Caco-2 (cell line): ENCODE data around the gene TBX10. TPM values are rescaled to one million over a fixed set of nuclear protein-coding genes. Genes with fewer than 3 reads are reported as not detected.
"Not testable (repeated sequence)": the region's sequence is repeated elsewhere in the genome, so short reads cannot be mapped to it uniquely, and the experiment has no call there.

Source experiments
- BruUV-seq: library from RNA; stranded (reverse); fragments of 400-500 nt; replicated peaks from 2 replicates; lab custom pipeline; 2021; lab: Mats Ljungman, UMichigan
- CTCF ChIA-PET: fragments of 300-600 bp; sonication (Branson Sonifier 250); formaldehyde crosslinking; loops from one replicate; lab custom pipeline; 2022; ENCODE audit warnings: antibody characterized with exemption; lab: Charles Lee
- POLR2A ChIA-PET: fragments of 300-600 bp; sonication (Branson Sonifier 250); formaldehyde crosslinking; loops from one replicate; lab custom pipeline; 2022; ENCODE audit warnings: antibody characterized with exemption; lab: Charles Lee
- DNase-seq, 2 experiments: peaks; one replicate each; pipeline versions ENCODE4 v3.0.0 to v3.0.0-alpha.2; 2020 to 2022
- H3K27me3 ChIP-seq: replicated peaks from 2 replicates; pipeline ENCODE4 v1.6.0; 2011; ENCODE audit warnings: low read length; ENCODE audit not compliant: control insufficient read depth, insufficient read depth
- H3K36me3 ChIP-seq: 2 replicates; pipeline ENCODE4 v1.5.1; 2011; ENCODE audit warnings: low read length; ENCODE audit not compliant: control insufficient read depth, insufficient read depth
- H3K4me1 ChIP-seq: fragments of 250-450 bp; sonication (Bioruptor Pico); 2 replicates; pipeline ENCODE4 v1.5.1; 2020; ENCODE audit warnings: mild to moderate bottlenecking
- H3K4me3 ChIP-seq: 2 replicates; pipeline ENCODE4 v1.5.1; 2011; ENCODE audit warnings: low read depth, mild to moderate bottlenecking, control low read depth, low read length
- H3K9me3 ChIP-seq: fragments of 250-450 bp; sonication (Bioruptor Pico); 2 replicates; pipeline ENCODE4 v1.5.1; 2020; ENCODE audit warnings: mild to moderate bottlenecking, moderate library complexity
- H3K27ac Mint-ChIP-seq: one replicate; pipeline ENCODE4 v1.8.0; 2022; ENCODE audit warnings: mixed read lengths; ENCODE audit not compliant: unreplicated experiment
- H3K27me3 Mint-ChIP-seq: one replicate; pipeline ENCODE4 v1.8.0; 2022; ENCODE audit warnings: mixed read lengths; ENCODE audit not compliant: insufficient read depth, unreplicated experiment
- H3K36me3 Mint-ChIP-seq: one replicate; pipeline ENCODE4 v1.8.0; 2022; ENCODE audit warnings: mild to moderate bottlenecking, mixed read lengths; ENCODE audit not compliant: insufficient read depth, unreplicated experiment
- H3K4me1 Mint-ChIP-seq: one replicate; pipeline ENCODE4 v1.8.0; 2022; ENCODE audit warnings: low read depth, mixed read lengths; ENCODE audit not compliant: unreplicated experiment
- H3K4me3 Mint-ChIP-seq: one replicate; pipeline ENCODE4 v1.8.0; 2022; ENCODE audit warnings: mild to moderate bottlenecking, moderate library complexity, mixed read lengths; ENCODE audit not compliant: unreplicated experiment
- H3K9me3 Mint-ChIP-seq: one replicate; pipeline ENCODE4 v1.8.0; 2022; ENCODE audit warnings: mixed read lengths; ENCODE audit not compliant: unreplicated experiment
- intact Hi-C: fragments of 100-400 bp; cut with micrococcal nuclease; formaldehyde crosslinking; loops from one replicate; pipeline ENCODE4 v1.10.0; 2022; ENCODE audit not compliant: unreplicated experiment
- total RNA-seq: library from RNA; stranded (reverse); gene quantifications from 2 replicates; pipeline ENCODE4 v1.2.3, GENCODE V29; 2022
- TF ChIP-seq, protein P1 (sequence below), 2 experiments: fragments of 200-600 bp in 1 of 2; IDR thresholded peaks; 1 replicate in 1 of 2; 2 replicates in 1 of 2; pipeline versions ENCODE4 v1.5.1 to v1.8.0; 2011 to 2022; ENCODE audit warnings: antibody characterized with exemption in 1 of 2, control low read depth in 1 of 2, inconsistent platforms in 1 of 2, low read depth in 1 of 2, low read length in 1 of 2, mild to moderate bottlenecking in 1 of 2, moderate library complexity in 1 of 2; ENCODE audit not compliant: insufficient read depth in 1 of 2, severe bottlenecking in 1 of 2, unreplicated experiment in 1 of 2

Gene TBX10
- total RNA-seq, 1 experiment from 2014 or later: not detected

DNA sequence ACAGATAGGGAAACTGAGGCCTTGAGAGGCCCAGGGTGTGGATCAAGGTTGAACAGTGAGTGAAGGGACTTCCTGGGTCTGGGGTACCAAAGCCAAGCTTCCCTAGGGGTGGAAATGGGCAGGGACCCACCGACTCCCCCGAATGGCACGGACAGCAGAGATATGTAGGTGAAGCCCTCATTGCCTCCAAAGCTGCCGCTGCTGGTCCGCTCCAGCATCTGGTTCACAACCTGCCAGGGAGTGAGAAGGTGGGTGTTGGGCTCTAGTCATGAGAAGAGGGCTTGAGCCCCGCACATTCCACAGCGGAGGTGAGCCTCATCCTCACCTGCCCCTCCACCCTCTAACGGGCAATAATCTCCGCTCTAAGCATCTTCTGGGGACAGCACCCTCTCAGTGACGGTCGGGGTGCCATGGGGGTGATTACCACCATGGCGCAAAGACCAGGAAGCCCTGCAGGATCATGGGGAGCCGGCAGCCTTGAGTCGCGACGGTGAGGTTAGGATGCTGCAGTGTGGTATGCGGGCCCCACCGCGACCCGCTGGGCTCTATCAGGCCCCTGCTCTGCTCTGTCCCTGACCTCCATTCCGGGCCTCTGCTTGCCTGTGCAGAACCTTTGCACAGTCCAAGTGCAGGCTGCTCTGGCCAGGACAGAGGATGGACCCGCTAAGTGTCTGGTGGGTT is 24.1 kb upstream of the TBX10 start:
- no TSS peak for BruUV-seq

DNA sequence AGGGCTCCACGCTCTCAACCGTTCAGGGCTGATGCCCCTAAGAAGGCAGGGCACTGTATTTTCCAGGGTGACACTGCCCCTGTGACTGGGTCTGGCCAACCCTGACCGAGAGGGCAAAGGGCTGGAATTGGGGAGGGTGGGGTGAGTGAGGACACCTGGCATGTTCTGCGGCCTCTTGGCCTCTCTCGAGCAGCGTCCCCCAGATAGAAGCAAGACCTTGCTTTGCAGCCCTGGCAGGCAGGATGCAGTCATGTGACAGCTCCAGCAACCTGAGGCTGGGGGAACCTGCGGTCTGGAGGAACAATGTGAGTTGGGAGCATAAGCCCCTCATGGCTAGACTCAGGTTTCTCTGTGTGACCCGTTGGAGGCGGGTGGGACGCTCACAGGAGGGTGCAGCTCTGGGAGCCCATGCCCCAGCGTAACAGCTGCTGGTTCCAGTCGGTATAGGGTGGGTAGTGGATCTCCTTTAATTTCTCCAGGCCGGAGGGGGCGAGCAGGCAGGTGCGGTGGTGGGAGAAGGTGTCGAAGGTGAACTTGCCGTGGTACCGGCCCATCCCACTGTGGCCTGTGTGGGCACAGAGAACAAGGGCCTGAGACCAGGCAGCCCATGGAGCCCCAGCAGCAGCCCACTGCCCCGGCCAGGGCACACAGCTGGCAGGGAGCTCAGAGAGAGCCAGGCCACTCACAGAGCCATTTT is 23.4 kb upstream of the TBX10 start:
- no peaks in the 10 kb centered on the region for H3K27me3 Mint-ChIP-seq
- no peaks in the 10 kb centered on the region for H3K4me1 Mint-ChIP-seq
- Histone ChIP-seq H3K9me3 (no peaks in the 10 kb centered on the region), H3K4me1 (no peaks in the 10 kb centered on the region), H3K36me3 (no peaks in the 10 kb centered on the region), H3K4me3 (no peak overlapping the region), H3K27me3 (no peaks in the 10 kb centered on the region)
- H3K27ac Mint-ChIP-seq: no peak overlapping the region
- DNase-seq: peak in 1 of 2 experiments; percentile 41
- TF ChIP-seq, protein P1, sequence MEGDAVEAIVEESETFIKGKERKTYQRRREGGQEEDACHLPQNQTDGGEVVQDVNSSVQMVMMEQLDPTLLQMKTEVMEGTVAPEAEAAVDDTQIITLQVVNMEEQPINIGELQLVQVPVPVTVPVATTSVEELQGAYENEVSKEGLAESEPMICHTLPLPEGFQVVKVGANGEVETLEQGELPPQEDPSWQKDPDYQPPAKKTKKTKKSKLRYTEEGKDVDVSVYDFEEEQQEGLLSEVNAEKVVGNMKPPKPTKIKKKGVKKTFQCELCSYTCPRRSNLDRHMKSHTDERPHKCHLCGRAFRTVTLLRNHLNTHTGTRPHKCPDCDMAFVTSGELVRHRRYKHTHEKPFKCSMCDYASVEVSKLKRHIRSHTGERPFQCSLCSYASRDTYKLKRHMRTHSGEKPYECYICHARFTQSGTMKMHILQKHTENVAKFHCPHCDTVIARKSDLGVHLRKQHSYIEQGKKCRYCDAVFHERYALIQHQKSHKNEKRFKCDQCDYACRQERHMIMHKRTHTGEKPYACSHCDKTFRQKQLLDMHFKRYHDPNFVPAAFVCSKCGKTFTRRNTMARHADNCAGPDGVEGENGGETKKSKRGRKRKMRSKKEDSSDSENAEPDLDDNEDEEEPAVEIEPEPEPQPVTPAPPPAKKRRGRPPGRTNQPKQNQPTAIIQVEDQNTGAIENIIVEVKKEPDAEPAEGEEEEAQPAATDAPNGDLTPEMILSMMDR (IDR thresholded peaks at IDR 0.05; ENCODE audit: insufficient read depth in 1 of 2, low read depth in 1 of 2, low read length in 1 of 2, severe bottlenecking in 1 of 2, unreplicated experiment in 1 of 2): no peak
- intact Hi-C loops: no loop called here
- BruUV-seq: no TSS peak
- no peaks in the 10 kb centered on the region for H3K9me3 Mint-ChIP-seq
- ChIA-PET POLR2A (no interaction called here), CTCF (interaction anchor here (1.1 to 2.2 kb wide), 2 partner anchors 17 to 33 kb away, joined by 3 to 10 read pairs; partner anchors contain the start of gene NUDT8)
- H3K36me3 Mint-ChIP-seq: peaks cover 4% of the 10 kb centered on the region
- no peak overlapping the region for H3K4me3 Mint-ChIP-seq

More for the DNA sequence above, 24.1 kb upstream of the TBX10 start:
- no peaks in the 10 kb centered on the region for H3K27me3 ChIP-seq
- intact Hi-C loops: no loop called here
- POLR2A ChIA-PET: no interaction called here
- peak in 1 of 2 experiments; percentile 38 for DNase-seq
- H3K36me3 Mint-ChIP-seq: peaks cover 4% of the 10 kb centered on the region
- CTCF ChIA-PET: interaction anchor here (2.2 kb wide), 1 partner anchor 34 kb away, joined by 10 read pairs; the partner anchor contains the start of gene NUDT8
- H3K9me3 ChIP-seq: no peaks in the 10 kb centered on the region
- no peak overlapping the region for H3K4me3 Mint-ChIP-seq
- no peak overlapping the region for H3K27ac Mint-ChIP-seq
- H3K27me3 Mint-ChIP-seq: no peaks in the 10 kb centered on the region
- no peaks in the 10 kb centered on the region for H3K36me3 ChIP-seq
- no peaks in the 10 kb centered on the region for H3K4me1 Mint-ChIP-seq
- TF ChIP-seq, protein P1 (IDR thresholded peaks at IDR 0.05; ENCODE audit: insufficient read depth in 1 of 2, low read depth in 1 of 2, low read length in 1 of 2, severe bottlenecking in 1 of 2, unreplicated experiment in 1 of 2): no peak
- no peaks in the 10 kb centered on the region for H3K9me3 Mint-ChIP-seq
- H3K4me1 ChIP-seq: no peaks in the 10 kb centered on the region
- H3K4me3 ChIP-seq: no peak overlapping the region

DNA sequence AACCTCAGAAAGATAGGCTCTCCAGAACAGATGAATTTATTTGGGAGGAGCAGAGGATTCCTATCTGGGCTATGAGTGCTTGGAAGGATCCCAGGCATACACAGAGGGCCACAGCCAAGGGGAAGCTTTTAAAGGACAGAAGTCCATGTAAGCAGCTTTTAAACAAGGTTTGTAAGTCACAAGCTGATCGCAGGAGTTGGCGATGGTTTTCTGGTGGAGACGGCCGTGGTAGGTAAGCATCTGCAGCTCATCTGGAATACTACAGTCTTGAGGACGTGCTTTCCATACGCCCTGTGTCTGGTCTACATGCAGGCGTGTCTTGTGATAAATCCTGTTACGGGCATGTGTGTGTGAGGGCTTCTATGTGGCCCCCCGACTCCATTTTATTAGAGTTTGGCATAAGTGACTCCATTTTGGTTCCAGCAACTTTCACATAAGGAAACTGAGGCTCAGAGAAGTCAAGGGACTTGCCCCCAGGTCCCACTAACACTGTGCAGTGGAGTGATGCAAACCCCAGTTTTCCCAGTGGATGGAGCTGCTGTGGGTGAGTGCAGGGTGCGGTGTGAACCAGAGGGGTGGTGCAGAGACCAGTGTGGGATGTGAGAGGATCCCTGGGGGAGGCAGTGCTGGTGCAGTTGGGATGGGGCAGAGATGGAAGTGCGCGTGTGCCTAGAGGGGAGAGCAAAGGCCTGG is 22.7 kb upstream of the TBX10 start:
- H3K4me3 Mint-ChIP-seq: no peak overlapping the region
- no peak overlapping the region for H3K27ac Mint-ChIP-seq
- TF ChIP-seq, protein P1 (IDR thresholded peaks at IDR 0.05; ENCODE audit: insufficient read depth in 1 of 2, low read depth in 1 of 2, low read length in 1 of 2, severe bottlenecking in 1 of 2, unreplicated experiment in 1 of 2): no peak
- Histone ChIP-seq H3K4me3 (no peak overlapping the region), H3K9me3 (peaks cover 3% of the 10 kb centered on the region), H3K4me1 (no peaks in the 10 kb centered on the region), H3K27me3 (no peaks in the 10 kb centered on the region), H3K36me3 (no peaks in the 10 kb centered on the region)
- no TSS peak for BruUV-seq
- peaks cover 4% of the 10 kb centered on the region for H3K36me3 Mint-ChIP-seq
- ChIA-PET CTCF (interaction anchor here (1.1 to 2.2 kb wide), 2 partner anchors 16 to 32 kb away, joined by 3 to 10 read pairs; partner anchors contain the start of gene NUDT8), POLR2A (no interaction called here)
- DNase-seq: no peak
- H3K9me3 Mint-ChIP-seq: no peaks in the 10 kb centered on the region
- intact Hi-C loops: no loop called here
- no peaks in the 10 kb centered on the region for H3K4me1 Mint-ChIP-seq
- no peaks in the 10 kb centered on the region for H3K27me3 Mint-ChIP-seq

- H3K27ac Mint-ChIP-seq, H3K4me3 Mint-ChIP-seq, H3K4me1 ChIP-seq, H3K9me3 Mint-ChIP-seq, H3K27me3 Mint-ChIP-seq, H3K4me1 Mint-ChIP-seq, BruUV-seq, DNase-seq, H3K27me3 ChIP-seq, H3K36me3 ChIP-seq, intact Hi-C loops, H3K4me3 ChIP-seq, POLR2A ChIA-PET, H3K36me3 Mint-ChIP-seq: not testable (repeated sequence)
- CTCF ChIA-PET: interaction anchor here (3.4 kb wide), 1 partner anchor 31 kb away, joined by 51 read pairs; the partner anchor contains the start of gene NUDT8
- peaks cover 18% of the 10 kb centered on the region for H3K9me3 ChIP-seq
Observed at GRCh38 chr11:67660752-67661151, 21.2 kb upstream of the TBX10 start.
